NK-92 treated with Interleukin-12 subunit alpha and Interleukin-12 subunit beta, amount 100 ng/mL, for 24 hours (cell line): ENCODE results near the gene TIGD3.

Source experiments
- DNase-seq: peaks from one replicate; lab custom pipeline; 2025; lab: John Stamatoyannopoulos, UW

The TIGD3 gene

DNA sequence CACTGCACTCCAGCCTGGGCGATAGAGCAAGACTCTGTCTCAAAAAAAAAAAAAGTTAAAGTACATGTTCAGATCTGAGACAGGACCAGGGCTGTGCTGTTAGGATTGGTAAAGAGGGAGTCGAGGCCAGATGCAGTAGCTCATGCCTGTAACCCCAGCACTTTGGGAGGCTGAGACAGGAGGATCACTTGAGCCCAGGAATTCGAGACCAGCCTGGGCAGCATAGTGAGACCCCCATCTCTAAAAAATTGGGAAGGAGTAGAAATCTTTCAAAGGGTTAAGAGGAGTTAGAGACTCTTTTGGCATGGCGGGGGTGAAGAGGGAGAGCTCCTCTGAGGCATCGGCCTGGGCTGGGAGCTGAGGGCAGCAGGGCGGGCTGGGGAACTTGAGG, 16.1 kb downstream of the TIGD3 start:
- DNase-seq, result no peak

DNA sequence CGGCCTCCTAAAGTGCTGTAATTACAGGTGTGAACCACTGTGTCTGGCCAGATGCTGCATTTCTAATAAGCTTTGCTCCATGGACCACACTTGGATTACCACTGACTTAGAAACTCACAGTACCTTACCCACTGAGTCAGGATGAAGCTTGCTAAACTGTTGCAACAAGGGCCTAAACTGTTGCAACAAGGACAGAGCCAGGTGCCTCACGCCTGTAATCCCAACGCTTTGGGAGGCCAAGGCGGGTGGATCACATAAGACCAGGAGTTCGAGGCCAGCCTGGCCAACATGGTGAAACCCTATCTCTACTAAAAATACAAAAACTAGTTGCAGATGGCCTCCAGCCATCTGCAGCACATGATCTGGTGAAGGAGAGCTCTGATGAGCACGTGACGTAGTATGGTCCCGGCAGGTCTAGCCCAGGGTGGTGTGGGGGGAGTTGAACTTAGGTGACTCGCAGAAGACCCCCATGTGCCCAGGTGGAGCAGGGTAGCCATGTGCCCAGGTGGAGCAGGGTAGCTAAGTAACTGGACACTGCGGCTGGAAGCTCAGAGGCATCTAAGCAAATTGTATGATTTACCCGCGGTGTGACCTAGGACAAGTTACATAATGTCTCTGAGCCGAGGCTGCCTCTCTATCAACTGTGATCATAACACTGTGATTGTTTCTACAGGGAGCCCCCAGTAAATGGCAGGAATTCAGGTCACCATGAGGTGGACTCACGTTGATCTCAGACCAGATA, 19.5 kb downstream of the TIGD3 start:
- DNase-seq, result no peak

DNA sequence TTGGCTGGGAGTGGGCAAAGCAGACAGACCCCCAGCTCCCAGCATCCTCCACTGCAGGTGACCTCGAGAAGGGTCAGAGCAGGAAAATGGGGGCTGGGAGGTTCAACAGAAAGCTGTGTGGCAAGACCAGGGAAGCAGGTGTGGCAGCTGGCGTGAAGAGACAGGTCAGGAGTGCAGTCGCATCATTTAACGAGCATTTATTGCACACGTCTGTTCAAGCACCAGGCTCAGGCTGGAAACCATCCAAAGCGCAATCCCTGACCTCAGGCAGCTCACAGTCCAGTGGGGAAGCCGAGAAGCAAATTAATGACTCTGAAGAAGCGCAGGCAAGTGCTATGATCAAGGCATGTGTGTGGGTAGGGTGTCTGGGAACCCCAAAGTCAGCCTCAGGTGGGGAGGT, 20.5 kb downstream of the TIGD3 start:
- no peak for DNase-seq

DNA sequence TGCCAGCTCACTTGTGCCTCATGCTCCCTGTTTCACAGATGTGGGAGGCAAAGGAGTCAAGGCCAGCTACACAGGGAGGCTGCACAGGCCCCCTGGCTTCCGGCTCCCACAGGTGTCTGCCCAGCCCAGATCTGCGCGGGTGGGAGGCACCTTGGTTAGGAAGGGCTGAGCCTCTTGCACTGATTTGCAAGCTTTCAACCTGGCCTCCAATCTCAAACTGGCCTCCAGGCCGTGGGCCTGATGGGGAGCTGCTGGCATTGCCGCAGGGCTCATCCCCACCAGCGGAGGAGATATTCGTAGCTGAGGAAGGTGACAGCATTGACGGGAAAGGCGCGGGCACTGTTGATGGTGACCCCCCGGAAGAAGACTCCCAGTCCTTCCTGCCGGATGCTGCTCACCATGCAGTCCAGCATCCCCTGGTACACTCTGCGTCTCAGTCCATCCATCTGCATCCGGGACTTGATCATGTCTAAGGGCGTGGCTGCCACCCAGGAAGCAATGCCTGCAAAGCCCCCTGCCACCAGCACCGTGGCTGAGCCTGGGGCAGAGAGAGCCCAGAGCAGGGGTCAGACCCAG, 21.7 kb downstream of the TIGD3 start:
- DNase-seq, result no peak

DNA sequence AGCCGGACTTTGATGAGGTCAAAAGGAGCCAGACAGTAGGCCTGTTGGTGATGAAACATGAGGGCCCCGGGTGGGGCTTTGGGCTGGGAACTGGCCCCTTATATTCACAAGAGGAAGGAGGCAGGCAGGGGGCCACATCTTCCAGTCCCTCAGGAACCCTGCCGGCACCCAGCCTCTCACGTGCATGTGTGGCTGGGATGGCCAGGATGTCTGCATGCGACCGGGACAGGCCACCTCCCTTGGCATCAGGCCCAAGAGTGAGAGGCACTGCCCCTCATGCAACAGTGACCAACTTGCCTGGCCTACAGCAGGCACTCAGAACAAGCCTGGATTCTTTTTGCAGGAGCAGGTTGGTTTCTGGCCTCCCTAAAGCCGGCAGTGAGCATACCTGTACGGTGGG, 22.5 kb downstream of the TIGD3 start:
- DNase-seq, result no peak

DNA sequence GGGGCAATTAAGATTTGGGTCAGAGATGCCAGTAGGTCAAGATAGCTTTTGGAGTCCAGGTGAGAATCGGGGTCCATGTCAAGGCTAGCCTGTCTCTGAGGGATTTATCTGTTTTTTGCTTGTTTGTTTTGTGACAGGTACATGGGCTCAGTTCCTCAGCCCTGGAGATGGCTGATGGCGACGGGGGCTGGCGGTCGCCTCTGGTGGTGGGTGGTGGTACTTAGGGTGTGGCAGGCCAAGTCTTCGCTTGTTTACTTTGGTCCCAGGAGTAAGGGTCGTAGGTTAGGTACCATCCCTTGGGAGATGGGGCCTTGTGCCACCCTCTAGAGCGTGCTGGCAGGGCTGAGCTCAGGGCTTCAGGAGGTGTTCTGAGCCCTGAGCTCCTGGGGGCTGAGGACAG, 23.2 kb downstream of the TIGD3 start:
- DNase-seq, result no peak

DNA sequence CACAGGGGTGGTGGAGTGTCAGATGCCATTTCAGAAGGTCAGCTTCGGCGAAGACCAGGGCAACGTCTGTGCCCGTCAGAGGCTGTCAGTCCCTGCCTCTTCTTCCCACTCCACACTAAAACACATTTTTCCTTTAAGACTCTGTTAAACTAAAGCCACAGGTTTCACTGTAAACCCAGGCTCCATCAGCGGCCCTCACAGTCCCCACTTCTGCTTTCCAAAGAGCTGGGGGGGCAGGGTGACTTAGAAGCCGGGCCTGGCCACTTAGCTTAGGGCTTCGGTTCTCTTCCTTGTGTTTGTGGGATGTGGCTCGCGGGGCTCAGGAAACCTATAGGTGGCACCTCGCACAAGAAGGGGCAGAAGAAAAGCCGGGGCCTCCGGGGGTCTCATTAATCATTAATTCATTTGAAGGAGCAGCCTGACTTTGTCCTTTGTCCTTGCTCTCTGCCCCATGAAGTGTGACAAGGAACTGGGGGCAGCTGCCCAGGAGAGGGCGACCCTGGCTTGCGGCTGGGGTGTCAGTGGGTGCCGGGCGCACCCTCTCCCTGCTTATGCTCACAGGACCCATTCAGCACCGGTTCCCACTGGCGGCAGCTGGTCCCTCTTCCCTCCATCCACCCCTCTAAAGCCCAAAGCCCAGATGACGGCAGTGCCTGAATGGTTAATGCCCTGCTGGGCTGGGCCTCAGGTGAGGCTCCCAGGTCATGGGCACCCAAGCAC, 23.8 kb downstream of the TIGD3 start:
- no peak for DNase-seq

DNA sequence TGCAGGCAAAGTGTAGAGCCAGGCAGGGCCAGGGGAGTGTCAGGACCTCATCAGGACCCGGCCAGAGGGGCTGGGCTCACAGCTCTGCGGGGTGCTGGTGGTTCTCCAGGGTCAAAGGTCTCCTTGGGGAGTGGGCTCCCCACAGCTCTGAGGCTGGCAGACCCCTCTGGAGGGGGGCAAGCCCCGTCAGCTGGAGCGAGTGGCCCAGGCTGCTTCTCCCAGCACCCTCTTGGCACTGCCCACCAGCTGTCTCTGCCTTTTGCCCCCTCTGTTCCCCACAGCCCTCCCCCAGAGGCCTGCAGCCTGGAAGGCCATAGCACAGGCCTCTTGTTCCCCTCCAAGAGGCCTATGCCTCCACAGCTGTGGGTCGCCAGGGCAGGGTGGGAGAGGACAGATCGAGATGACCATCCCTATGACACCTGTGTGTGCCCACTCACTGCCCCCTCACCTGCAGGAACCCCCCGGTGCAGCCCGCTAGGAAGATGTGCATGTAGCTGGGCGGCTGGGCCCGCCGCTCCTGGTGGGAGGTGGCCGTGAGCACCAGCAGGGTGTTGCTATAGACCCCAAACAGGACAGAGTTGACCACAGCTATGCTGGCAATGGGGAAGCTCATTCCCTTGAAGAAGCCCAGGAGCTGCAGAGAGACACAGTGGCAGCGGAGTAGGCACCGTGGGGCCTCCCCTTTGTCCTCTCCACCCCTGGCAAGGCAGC, 24.5 kb downstream of the TIGD3 start:
- no peak for DNase-seq

DNA sequence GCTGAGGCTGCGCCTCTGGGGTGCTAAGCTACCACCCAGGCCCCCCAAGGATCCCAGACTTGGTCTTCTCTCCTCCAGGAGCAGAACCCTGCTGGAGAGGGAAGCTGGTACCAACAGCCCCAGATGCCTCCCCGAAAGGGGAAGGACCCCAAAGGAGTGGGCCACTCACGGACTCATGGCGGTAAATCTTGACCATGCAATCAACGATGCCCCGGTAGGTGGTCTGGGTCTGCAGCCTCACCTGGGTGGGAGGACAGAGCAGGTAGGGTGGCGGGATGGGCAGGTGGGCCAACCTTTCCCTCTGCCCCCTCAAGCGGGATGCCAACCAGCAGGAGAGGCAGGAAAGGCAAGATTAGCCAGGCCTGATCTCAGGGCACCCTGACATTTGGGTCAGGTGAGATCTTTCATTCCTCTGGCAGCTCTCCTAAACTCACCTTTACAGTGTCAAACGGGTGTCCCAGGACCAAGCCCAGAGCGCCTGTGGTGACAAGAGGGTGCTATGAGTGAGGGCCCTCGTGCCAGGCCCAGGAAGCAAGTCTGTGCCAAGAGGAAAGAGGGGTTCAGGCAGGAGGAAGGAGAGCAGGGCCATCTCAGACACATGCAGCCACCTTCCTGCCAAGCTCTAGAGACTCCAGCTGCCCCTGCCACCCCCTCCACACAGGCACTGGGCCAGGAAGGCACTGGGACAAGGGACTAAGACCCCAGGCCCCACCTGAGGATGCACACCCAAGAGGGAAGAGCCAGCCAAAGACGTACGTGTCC, 25.3 kb downstream of the TIGD3 start:
- no peak for DNase-seq

DNA sequence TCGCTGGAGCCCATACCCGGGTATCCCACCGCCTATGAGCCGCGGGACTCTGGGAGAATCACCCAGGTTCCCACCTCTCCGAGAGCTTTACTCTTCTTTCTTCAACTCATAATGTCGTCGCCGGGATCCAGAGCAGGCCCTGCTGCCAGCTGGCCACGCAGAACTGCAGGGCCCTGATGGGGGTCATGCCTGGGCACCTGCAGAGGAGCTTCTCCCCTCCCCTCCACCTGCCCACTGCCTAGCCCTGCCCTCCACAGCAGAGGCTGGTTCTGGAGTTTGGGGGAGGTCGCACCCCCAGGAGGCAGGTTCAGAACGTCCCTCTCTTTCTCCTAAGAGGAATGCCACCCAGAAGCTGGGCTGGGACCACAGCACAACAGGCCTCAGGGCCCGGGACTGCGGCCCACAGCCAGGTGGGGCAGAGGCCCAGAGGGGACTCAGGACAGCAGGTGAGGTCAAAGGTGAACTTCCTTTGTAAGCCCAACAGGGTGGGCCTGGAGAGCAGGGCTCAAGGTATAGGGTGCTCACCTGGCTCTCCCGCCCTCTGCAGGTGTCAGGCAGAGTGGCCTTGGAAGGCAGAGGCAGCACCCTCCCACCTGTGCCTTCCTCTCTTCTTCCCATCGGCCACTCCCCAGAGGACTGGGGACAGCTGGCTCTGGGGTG, 26.0 kb downstream of the TIGD3 start:
- no peak for DNase-seq

DNA sequence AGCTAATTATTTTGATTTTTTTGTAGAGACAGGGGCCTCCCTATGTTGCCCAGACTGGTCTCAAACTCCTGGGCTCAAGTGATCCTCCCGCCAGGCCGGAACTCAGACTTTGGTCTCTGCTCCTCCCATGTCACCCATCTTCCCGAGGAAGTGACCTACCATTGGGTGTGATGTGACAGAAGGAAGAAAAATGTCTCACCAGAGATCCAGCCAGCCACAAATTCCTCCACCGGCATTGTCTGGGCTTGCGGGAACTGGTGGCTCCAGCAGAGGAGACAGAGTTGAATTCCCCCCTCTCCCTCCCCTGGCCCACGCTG, 27.1 kb downstream of the TIGD3 start:
- no peak for DNase-seq

DNA sequence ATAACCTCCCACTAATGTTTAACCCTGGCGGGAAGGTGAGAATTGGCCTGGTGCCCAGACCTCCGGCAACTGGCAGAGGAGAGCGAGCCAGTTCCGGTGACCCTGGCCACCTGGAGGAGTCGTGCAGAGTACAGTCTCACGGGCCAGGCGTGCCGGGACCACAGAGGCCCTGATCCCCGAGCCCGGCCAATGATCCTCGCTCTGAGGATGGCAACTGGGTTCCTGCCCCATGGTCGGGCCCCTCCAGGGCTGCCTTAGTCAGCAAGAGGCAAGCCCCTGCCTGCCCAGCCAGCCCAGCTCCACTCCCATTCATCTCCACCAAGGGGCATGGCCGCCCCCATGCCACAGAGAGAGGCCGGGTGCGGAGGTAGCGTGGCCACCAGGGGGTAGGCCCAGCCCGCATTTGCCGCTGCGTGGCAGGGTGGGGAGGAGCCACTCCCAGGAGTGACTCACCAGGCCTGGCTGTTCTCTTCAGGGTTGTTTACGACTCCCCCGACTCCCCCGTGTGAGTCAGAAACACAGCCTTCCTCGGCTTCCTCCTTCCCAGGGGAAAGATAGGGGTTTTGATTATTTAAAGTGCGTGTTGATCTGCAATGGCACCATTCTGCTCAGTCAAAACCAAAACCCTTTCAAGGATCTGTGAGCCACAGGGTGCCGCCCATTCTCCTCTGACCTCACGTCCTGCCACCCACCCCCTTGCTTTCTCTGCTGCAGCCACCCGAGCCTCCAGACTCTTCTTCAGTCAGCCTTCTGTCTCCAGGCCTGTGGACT, 27.7 kb downstream of the TIGD3 start, which contains the start of gene SLC25A45:
Gene SLC25A45 (minus strand): TSS at position 614 of the 771 bp plus-strand sequence. CDS start 695 bp downstream, outside the sequence.
- DNase-seq, result peak; percentile 88

DNA sequence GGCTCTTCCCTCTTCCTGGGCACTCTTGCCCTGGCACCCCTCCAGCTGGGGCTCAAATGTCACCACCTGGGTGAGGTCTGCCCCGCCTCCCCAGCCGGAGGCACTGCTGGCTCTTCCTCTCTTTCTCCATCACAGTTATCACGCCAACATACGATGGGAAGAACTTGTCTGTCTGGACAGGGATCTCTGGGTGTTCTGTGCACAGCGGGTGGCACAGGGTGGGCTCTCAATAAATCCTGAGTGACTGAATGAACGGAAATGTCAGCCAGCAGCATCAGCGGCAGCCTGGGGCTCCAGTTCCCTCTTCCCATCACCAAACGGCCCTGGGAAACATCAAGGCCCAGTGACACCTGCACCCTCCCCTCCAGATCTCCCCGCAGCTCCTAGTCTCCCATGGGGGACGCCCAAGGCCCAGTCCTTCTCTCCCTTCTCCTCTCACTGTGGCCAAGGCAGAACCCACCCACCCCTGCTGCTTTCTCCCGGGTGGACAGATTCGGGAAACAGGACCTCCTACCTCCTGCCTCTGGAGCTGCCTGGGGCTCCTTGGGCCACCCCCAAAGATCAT, 28.3 kb downstream of the TIGD3 start:
- no peak for DNase-seq

DNA sequence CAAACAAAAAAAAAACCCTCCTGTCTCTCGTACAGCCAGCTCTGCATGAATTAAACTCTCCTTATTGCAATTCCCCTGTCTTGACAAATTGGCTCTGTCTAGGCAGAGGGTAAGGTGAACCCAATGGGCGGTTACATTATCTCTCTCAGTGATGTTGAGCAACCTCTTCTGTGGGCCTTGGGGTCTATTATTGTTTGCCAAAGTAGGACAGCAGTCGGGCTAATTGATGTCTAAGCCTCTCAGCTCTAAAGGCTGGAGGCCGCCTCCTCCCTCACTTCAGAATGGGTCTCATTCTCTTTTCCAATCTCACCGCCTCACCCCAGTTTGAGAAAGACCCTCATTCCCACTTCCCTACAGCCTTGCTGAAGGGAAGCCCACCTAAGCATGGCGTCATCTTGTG, 29.2 kb downstream of the TIGD3 start:
- no peak for DNase-seq

DNA sequence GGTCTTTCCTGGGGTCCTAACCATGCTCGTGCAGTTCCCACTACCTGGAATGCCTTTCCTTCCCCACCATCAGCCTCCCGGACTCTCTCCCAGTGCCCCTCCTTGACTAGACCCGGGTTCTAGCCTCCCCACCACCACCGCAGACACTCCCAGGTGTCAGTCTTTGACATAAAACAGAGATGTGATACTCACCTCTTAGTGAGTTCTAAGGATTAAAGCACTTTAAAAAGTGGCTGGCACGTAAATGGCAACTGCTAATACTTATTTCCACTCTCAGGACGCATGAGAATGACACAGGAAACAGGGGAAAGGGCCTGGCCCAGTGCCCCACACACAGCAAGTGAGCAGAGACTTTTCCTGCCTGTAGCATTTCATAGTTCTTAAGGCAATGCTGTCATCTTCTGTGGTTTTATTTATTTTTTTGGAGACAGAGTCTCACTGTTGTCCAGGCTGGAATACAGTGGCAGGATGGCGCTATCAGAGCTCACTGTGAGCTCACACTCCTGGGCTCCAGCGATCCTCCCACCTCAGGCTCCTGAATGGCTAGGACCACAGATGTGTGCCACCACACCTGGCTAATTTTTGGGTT, 29.8 kb downstream of the TIGD3 start:
- no peak for DNase-seq

DNA sequence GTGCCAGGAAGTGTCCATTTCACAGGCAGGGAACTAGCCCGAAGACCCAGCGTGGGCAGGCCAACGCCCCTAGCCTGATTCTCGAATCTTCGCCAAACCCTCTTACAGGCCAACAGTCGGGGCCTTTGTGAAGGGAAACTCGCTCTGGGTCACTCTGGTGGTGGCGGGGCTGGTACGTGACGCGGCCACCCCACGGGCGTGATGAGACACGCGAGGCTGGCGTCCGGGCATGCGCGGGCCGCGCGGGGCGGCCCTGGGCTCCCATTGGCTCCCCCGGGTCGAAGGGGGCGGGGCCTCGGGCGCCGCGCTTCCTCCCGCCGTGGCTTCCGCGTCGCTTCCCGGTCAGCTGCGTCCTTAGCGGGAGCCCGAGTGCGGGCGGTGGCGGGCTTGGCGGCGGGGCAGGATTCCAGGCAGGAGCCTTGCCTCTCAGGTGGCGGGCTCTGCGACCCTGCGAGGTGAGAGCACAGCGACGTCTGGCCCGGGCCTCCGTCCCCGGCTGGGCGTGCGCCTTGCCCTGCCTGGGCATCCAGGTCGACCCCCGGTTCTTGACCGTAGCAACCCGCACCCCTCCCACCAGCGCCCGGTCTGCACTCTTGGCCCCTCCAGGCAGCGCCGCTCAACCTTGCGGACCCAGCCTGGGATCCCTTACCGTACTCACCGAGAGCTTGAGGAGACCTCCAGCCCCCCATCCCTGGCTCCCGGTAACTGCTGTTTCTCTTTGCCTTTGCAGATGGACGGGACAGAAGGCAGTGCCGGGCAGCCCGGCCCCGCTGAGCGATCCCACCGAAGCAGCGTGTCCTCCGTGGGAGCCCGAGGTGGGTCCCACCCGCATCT, 32.0 kb downstream of the TIGD3 start, which contains the start of gene FRMD8:
Gene FRMD8 (plus strand): TSS at position 331 of the 834 bp plus-strand sequence. CDS start 400 bp downstream, at position 731.
- peak; percentile 77 for DNase-seq

DNA sequence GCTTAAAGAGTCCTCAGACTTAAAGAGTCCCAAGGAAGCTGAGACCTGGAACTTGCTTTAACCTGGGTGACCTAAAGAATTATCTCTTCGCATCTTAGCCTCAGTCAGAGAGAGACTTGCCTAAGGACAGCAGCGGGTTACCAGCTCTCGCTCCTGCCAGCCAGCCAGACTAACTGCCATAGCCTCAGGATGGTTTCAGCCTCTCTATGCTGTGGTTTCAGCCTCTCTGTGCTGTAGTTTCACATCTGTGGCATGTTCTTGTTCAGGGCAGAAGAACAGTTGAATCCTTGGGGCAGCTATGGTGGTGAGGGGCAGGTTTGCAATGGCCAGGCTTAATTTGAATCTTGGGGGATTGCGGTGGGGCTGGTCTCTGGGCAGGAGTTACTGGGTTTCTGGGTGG, 34.2 kb downstream of the TIGD3 start:
- DNase-seq, result no peak

DNA sequence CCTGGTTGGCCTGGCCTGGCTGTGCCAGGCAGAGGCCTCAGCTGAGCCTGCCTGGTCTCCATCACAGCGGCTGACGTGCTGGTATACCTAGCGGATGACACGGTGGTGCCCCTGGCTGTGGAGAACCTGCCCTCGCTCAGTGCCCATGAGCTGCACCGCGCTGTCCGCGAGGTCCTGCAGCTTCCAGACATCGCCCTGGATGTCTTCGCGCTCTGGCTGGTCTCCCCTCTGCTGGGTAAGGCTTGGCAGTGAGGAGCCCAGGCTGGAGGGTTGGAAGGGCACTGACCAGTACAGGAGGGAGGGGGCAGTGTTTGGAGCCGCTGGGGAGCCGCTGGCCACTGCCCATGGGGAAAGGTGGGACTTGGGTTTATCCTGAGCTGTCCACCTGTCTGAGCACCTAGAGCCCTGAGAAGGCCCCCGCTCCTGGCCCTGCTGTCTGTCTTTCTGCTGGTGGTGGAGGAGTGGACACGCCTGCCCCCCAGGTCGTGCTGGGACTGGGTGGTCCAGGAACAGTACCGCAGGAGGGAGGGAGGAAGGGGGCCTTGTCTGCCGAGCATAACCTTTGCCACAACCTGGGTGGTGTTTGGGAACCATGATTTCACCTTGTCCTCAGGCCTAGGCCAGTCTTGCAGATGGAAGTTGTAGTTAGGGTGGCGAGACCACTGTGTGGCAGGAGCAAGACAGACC, 34.9 kb downstream of the TIGD3 start:
- no peak for DNase-seq
